NT2/D1 (cell line): ENCODE data around the gene PTGES2.

Experiments
- DNase-seq: peaks from one replicate; pipeline ENCODE4 v3.0.0-alpha.2; 2011; ENCODE audit warnings: low read depth, low spot score
- H3K27me3 ChIP-seq: 2 replicates; pipeline ENCODE4 v1.6.0; 2011; ENCODE audit warnings: mild to moderate bottlenecking; ENCODE audit not compliant: insufficient read length, insufficient read depth
- H3K36me3 ChIP-seq: 2 replicates; pipeline ENCODE4 v1.6.1; 2011; ENCODE audit warnings: mild to moderate bottlenecking, low read length, mixed read lengths; ENCODE audit not compliant: insufficient read depth, insufficient read length
- H3K4me1 ChIP-seq: 2 replicates; pipeline ENCODE4 v1.5.1; 2011; ENCODE audit not compliant: insufficient read depth, insufficient read length
- H3K4me3 ChIP-seq: 2 replicates; pipeline ENCODE4 v1.5.1; 2011; ENCODE audit warnings: low read depth; ENCODE audit not compliant: insufficient read length
- H3K9ac ChIP-seq: 2 replicates; pipeline ENCODE4 v1.6.0; 2011; ENCODE audit warnings: low read depth; ENCODE audit not compliant: insufficient read length
- H3K9me3 ChIP-seq: 2 replicates; pipeline ENCODE4 v1.5.1; 2011; ENCODE audit warnings: mild to moderate bottlenecking, low read length; ENCODE audit not compliant: insufficient read depth
- SUZ12 ChIP-seq: IDR thresholded peaks from 2 replicates; pipeline ENCODE4 v1.6.1; 2011; ENCODE audit not compliant: insufficient read length, insufficient read depth; ENCODE audit errors: extremely low read depth
- YY1 ChIP-seq: IDR thresholded peaks from 2 replicates; pipeline ENCODE4 v1.6.1; 2011; ENCODE audit not compliant: insufficient read length, insufficient read depth
- ZNF274 ChIP-seq: IDR thresholded peaks from 2 replicates; pipeline ENCODE4 v1.6.1; 2011; ENCODE audit warnings: mild to moderate bottlenecking, low read depth, low read length

Gene PTGES2

DNA sequence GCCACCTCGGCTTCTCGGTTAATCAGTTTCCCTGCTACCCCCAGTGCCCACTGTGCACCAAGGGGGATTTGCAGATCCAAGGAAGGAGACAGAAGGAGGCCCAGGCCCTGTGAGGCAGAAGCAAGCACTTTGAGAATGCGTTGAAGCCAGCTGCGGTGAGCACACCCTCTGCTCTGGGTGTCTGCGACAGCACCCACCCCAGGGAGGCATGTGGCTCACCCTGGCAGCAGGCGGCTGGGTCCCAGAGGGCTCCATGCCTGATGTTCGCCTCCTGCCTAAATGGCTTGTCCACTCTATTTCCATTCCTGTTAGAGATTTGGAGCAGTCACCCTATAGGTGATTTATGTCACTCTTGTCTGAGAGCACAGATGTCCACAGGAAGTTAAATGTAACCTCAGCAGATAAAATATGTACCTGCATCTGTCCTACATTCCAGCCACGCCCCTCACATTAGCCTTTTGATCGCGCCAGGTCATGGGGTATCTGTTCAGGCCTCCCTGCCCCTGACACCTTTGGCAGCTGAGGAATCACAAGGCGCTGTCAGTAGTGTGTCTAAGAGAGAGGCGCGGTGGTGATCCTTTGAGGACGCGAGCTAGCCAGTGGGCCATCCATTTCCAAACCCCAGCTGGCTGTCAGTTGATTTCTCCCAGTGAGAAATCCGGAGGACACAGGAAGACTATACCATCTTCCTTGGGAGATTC is 28.1 kb downstream of the PTGES2 start:
- Histone ChIP-seq H3K27me3 (no peaks in the 10 kb centered on the region), H3K4me3 (peak overlapping the region; percentile 73), H3K9me3 (no peaks in the 10 kb centered on the region), H3K36me3 (peaks cover 62% of the 10 kb centered on the region), H3K9ac (peak overlapping the region; percentile 87), H3K4me1 (peaks cover 28% of the 10 kb centered on the region)
- DNase-seq, result no peak
- TF ChIP-seq ZNF274, result no peak

- no peaks in the 10 kb centered on the region for H3K9me3 ChIP-seq
- DNase-seq, result peak; percentile 98
- H3K27me3 ChIP-seq, result no peaks in the 10 kb centered on the region
- H3K4me1 ChIP-seq, result peaks cover 29% of the 10 kb centered on the region
- H3K36me3 ChIP-seq, result peaks cover 57% of the 10 kb centered on the region
- H3K9ac ChIP-seq, result peak overlapping the region; percentile 87
- peak overlapping the region; percentile 73 for H3K4me3 ChIP-seq
- TF ChIP-seq ZNF274 (no peak), YY1 (no peak), SUZ12 (no peak)
Observed at GRCh38 chr9:128098297-128099230, 29.0 kb downstream of the PTGES2 start.

DNA sequence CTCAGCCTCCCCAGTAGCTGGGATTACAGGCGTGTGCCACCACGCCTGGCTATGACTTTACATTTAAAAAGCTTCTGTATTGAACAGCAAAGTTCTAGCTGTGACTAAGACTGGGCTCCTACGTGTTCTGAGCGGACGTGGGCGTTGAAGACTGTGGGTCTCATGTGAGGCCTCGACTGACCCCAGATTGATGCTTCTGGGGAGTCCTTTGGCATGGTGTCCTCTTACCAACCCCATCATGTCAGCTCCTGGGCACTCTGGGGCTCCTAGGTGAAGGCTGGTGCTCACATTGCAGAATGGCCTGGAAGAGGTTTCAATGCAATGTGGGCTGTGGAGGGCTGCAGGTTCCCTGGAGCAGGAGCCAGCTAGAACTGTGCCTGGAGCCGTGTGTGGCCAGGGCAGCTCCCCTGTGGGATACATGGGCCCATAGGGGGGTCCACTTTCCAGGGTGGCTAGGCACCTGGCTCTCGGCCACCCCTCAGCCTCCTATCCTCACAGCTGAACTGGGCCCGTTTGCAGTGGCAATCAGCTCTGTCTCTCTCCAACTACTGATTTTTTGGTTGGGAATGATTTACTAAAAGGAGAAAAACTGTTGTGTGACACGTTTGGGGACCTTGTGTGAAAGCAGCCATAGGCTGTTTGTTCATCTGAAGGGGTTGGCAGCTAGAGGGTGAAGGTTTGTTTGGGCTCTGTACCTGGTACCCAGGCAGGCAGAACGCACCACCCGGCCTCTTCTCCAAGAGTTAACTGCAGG is 29.8 kb downstream of the PTGES2 start:
- Histone ChIP-seq H3K4me1 (peaks cover 29% of the 10 kb centered on the region), H3K9me3 (no peaks in the 10 kb centered on the region), H3K27me3 (no peaks in the 10 kb centered on the region), H3K36me3 (peaks cover 48% of the 10 kb centered on the region), H3K4me3 (no peak overlapping the region), H3K9ac (peak overlapping the region; percentile 68)
- no peak for DNase-seq
- TF ChIP-seq YY1, result no peak
- TF ChIP-seq SUZ12, result no peak
- TF ChIP-seq ZNF274, result no peak

- Histone ChIP-seq H3K9ac (no peak overlapping the region), H3K9me3 (no peaks in the 10 kb centered on the region), H3K36me3 (peaks cover 46% of the 10 kb centered on the region), H3K27me3 (no peaks in the 10 kb centered on the region), H3K4me3 (no peak overlapping the region), H3K4me1 (peaks cover 32% of the 10 kb centered on the region)
- DNase-seq, result no peak
- no peak for TF ChIP-seq YY1
- no peak for TF ChIP-seq SUZ12
- TF ChIP-seq ZNF274, result no peak
Observed at GRCh38 chr9:128096616-128097536, 30.7 kb downstream of the PTGES2 start.

GRCh38 chr9:128094950-128095544 is 32.5 kb downstream of the PTGES2 start:
- H3K4me1 ChIP-seq, result peaks cover 21% of the 10 kb centered on the region
- DNase-seq, result no peak
- TF ChIP-seq ZNF274 (no peak), SUZ12 (no peak), YY1 (no peak)
- peaks cover 29% of the 10 kb centered on the region for H3K36me3 ChIP-seq
- H3K9ac ChIP-seq, result no peak overlapping the region
- H3K9me3 ChIP-seq, result no peaks in the 10 kb centered on the region
- no peak overlapping the region for H3K4me3 ChIP-seq
- H3K27me3 ChIP-seq, result no peaks in the 10 kb centered on the region

- H3K9me3 ChIP-seq, result no peaks in the 10 kb centered on the region
- H3K4me3 ChIP-seq, result no peak overlapping the region
- peaks cover 23% of the 10 kb centered on the region for H3K36me3 ChIP-seq
- H3K27me3 ChIP-seq, result no peaks in the 10 kb centered on the region
- no peak overlapping the region for H3K9ac ChIP-seq
- peaks cover 14% of the 10 kb centered on the region for H3K4me1 ChIP-seq
- no peak for DNase-seq
- TF ChIP-seq YY1 (no peak), ZNF274 (no peak), SUZ12 (no peak)
Observed at GRCh38 chr9:128094166-128094949, 33.2 kb downstream of the PTGES2 start.
